Activated CD8-positive, alpha-beta memory T cell treated with anti-CD3 and anti-CD28 coated beads, Interleukin-2, amount 10 ng/mL, durations not matched to agents 7 days and 5 days (primary cell): ENCODE data around the gene ADAMTS2. TPM values are rescaled to one million over a fixed set of nuclear protein-coding genes. Genes with fewer than 3 reads are reported as not detected.

Source experiments
- ATAC-seq: fragments of 150-1000 bp; cut with Tn5 transposase; one replicate; pipeline ENCODE4 v1.10.0; 2021; ENCODE audit warnings: moderate library complexity
- CTCF ChIA-PET: fragments of 350-600 bp; sonication (Branson Sonifier 250); formaldehyde crosslinking; loops from one replicate; lab custom pipeline; 2021; ENCODE audit warnings: antibody characterized with exemption; lab: Charles Lee
- DNase-seq: peaks from one replicate; pipeline ENCODE4 v3.0.0-alpha.2; 2020
- H3K27ac Mint-ChIP-seq: one replicate; pipeline ENCODE4 v1.8.0; 2021; ENCODE audit warnings: mild to moderate bottlenecking, mixed read lengths
- H3K27me3 Mint-ChIP-seq: one replicate; pipeline ENCODE4 v1.8.0; 2021; ENCODE audit warnings: mixed read lengths
- H3K36me3 Mint-ChIP-seq: one replicate; pipeline ENCODE4 v1.8.0; 2021; ENCODE audit warnings: mild to moderate bottlenecking, mixed read lengths
- H3K4me1 Mint-ChIP-seq: one replicate; pipeline ENCODE4 v1.8.0; 2021; ENCODE audit warnings: mixed read lengths
- H3K4me3 Mint-ChIP-seq: one replicate; pipeline ENCODE4 v1.8.0; 2021; ENCODE audit warnings: mild to moderate bottlenecking, moderate library complexity, mixed read lengths
- H3K9me3 Mint-ChIP-seq: one replicate; pipeline ENCODE4 v1.8.0; 2022; ENCODE audit warnings: low read depth, mixed read lengths
- total RNA-seq, 2 experiments: library from RNA; stranded (reverse); gene quantifications; one replicate each; pipeline ENCODE4 v1.2.3, GENCODE V29; 2021

ADAMTS2 gene
- total RNA-seq, 2 experiments from 2014 or later = not detected

GRCh38 chr5:179142434-179143198 is 202.6 kb downstream of the ADAMTS2 start:
- CTCF ChIA-PET = interaction anchor here (1.3 to 1.4 kb wide), 2 partner anchors 24 to 351 kb away, joined by 4 to 5 read pairs; no protein-coding TSS in a partner anchor
- Mint-ChIP-seq H3K36me3 (no peaks in the 10 kb centered on the region), H3K4me3 (no peak overlapping the region), H3K27ac (no peak overlapping the region), H3K27me3 (no peaks in the 10 kb centered on the region), H3K4me1 (peaks cover 10% of the 10 kb centered on the region), H3K9me3 (no peaks in the 10 kb centered on the region)
- ATAC-seq (peak; percentile 61), DNase-seq (no peak)

GRCh38 chr5:179141867-179142266 is 203.4 kb downstream of the ADAMTS2 start:
- DNase-seq (no peak), ATAC-seq (no peak)
- H3K9me3 Mint-ChIP-seq = no peaks in the 10 kb centered on the region
- CTCF ChIA-PET = interaction anchor here (1.4 kb wide), 1 partner anchor 24 kb away, joined by 5 read pairs; no protein-coding TSS in a partner anchor
- peaks cover 10% of the 10 kb centered on the region for H3K4me1 Mint-ChIP-seq
- no peaks in the 10 kb centered on the region for H3K27me3 Mint-ChIP-seq
- H3K36me3 Mint-ChIP-seq = no peaks in the 10 kb centered on the region
- no peak overlapping the region for H3K4me3 Mint-ChIP-seq
- H3K27ac Mint-ChIP-seq = no peak overlapping the region

GRCh38 chr5:179140293-179140692 is 205.0 kb downstream of the ADAMTS2 start:
- Mint-ChIP-seq H3K36me3 (no peaks in the 10 kb centered on the region), H3K4me3 (no peak overlapping the region), H3K9me3 (peaks cover under 1% of the 10 kb centered on the region), H3K4me1 (peaks cover 7% of the 10 kb centered on the region), H3K27me3 (no peaks in the 10 kb centered on the region), H3K27ac (no peak overlapping the region)
- ATAC-seq = no peak
- DNase-seq = no peak
- CTCF ChIA-PET = no interaction called here

- ATAC-seq (no peak), DNase-seq (no peak)
- peaks cover 3% of the 10 kb centered on the region for H3K36me3 Mint-ChIP-seq
- peaks cover 3% of the 10 kb centered on the region for H3K9me3 Mint-ChIP-seq
- H3K27me3 Mint-ChIP-seq = no peaks in the 10 kb centered on the region
- peaks cover 7% of the 10 kb centered on the region for H3K4me1 Mint-ChIP-seq
- H3K4me3 Mint-ChIP-seq = no peak overlapping the region
- CTCF ChIA-PET = interaction anchor here (1.2 kb wide), 1 partner anchor 28 kb away, joined by 4 read pairs; no protein-coding TSS in a partner anchor
- no peak overlapping the region for H3K27ac Mint-ChIP-seq
Observed at GRCh38 chr5:179139936-179140235, 205.4 kb downstream of the ADAMTS2 start.

- no peaks in the 10 kb centered on the region for H3K27me3 Mint-ChIP-seq
- DNase-seq = no peak
- H3K36me3 Mint-ChIP-seq = peaks cover 3% of the 10 kb centered on the region
- no peak for ATAC-seq
- H3K27ac Mint-ChIP-seq = no peak overlapping the region
- peaks cover 7% of the 10 kb centered on the region for H3K4me1 Mint-ChIP-seq
- CTCF ChIA-PET = interaction anchor here (0.5 to 1.2 kb wide), 2 partner anchors 28 to 824 kb away, joined by 4 read pairs; no protein-coding TSS in a partner anchor
- peaks cover 4% of the 10 kb centered on the region for H3K9me3 Mint-ChIP-seq
- no peak overlapping the region for H3K4me3 Mint-ChIP-seq
Observed at GRCh38 chr5:179139111-179139935, 205.9 kb downstream of the ADAMTS2 start.

GRCh38 chr5:179138568-179138925 is 206.7 kb downstream of the ADAMTS2 start:
- no peak for ATAC-seq
- no peak for DNase-seq
- H3K27me3 Mint-ChIP-seq = no peaks in the 10 kb centered on the region
- H3K4me1 Mint-ChIP-seq = peaks cover 7% of the 10 kb centered on the region
- no peak overlapping the region for H3K27ac Mint-ChIP-seq
- peaks cover 9% of the 10 kb centered on the region for H3K9me3 Mint-ChIP-seq
- peaks cover 3% of the 10 kb centered on the region for H3K36me3 Mint-ChIP-seq
- H3K4me3 Mint-ChIP-seq = no peak overlapping the region
- CTCF ChIA-PET = no interaction called here

GRCh38 chr5:179137643-179138567 is 207.4 kb downstream of the ADAMTS2 start:
- no peak for ATAC-seq
- Mint-ChIP-seq H3K4me1 (peaks cover 6% of the 10 kb centered on the region), H3K36me3 (peaks cover 3% of the 10 kb centered on the region), H3K27me3 (no peaks in the 10 kb centered on the region), H3K4me3 (no peak overlapping the region), H3K27ac (no peak overlapping the region), H3K9me3 (peaks cover 10% of the 10 kb centered on the region)
- DNase-seq = no peak
- CTCF ChIA-PET = no interaction called here

- Mint-ChIP-seq H3K27ac (no peak overlapping the region), H3K4me1 (no peaks in the 10 kb centered on the region), H3K27me3 (no peaks in the 10 kb centered on the region), H3K9me3 (peaks cover 12% of the 10 kb centered on the region), H3K36me3 (peaks cover 3% of the 10 kb centered on the region), H3K4me3 (no peak overlapping the region)
- CTCF ChIA-PET = no interaction called here
- ATAC-seq = no peak
- no peak for DNase-seq
Observed at GRCh38 chr5:179137016-179137642, 208.1 kb downstream of the ADAMTS2 start.

- no peak overlapping the region for H3K27ac Mint-ChIP-seq
- no peaks in the 10 kb centered on the region for H3K27me3 Mint-ChIP-seq
- no peak overlapping the region for H3K4me3 Mint-ChIP-seq
- CTCF ChIA-PET = no interaction called here
- peaks cover 3% of the 10 kb centered on the region for H3K36me3 Mint-ChIP-seq
- ATAC-seq (no peak), DNase-seq (no peak)
- H3K4me1 Mint-ChIP-seq = no peaks in the 10 kb centered on the region
- H3K9me3 Mint-ChIP-seq = peaks cover 12% of the 10 kb centered on the region
Observed at GRCh38 chr5:179135441-179136215, 209.6 kb downstream of the ADAMTS2 start.

GRCh38 chr5:179135006-179135405 is 210.3 kb downstream of the ADAMTS2 start:
- H3K4me3 Mint-ChIP-seq = no peak overlapping the region
- no peaks in the 10 kb centered on the region for H3K27me3 Mint-ChIP-seq
- H3K4me1 Mint-ChIP-seq = no peaks in the 10 kb centered on the region
- CTCF ChIA-PET = no interaction called here
- H3K27ac Mint-ChIP-seq = no peak overlapping the region
- DNase-seq (no peak), ATAC-seq (no peak)
- peaks cover 12% of the 10 kb centered on the region for H3K9me3 Mint-ChIP-seq
- peaks cover 3% of the 10 kb centered on the region for H3K36me3 Mint-ChIP-seq

GRCh38 chr5:179134511-179134910 is 210.8 kb downstream of the ADAMTS2 start:
- DNase-seq (no peak), ATAC-seq (no peak)
- Mint-ChIP-seq H3K27ac (no peak overlapping the region), H3K9me3 (peaks cover 12% of the 10 kb centered on the region), H3K4me3 (no peak overlapping the region), H3K36me3 (peaks cover 3% of the 10 kb centered on the region), H3K4me1 (no peaks in the 10 kb centered on the region), H3K27me3 (no peaks in the 10 kb centered on the region)
- CTCF ChIA-PET = no interaction called here

GRCh38 chr5:179132586-179133355 is 212.5 kb downstream of the ADAMTS2 start:
- Mint-ChIP-seq H3K27me3 (no peaks in the 10 kb centered on the region), H3K9me3 (peaks cover 12% of the 10 kb centered on the region), H3K4me1 (no peaks in the 10 kb centered on the region), H3K27ac (no peak overlapping the region), H3K4me3 (no peak overlapping the region), H3K36me3 (peaks cover 3% of the 10 kb centered on the region)
- CTCF ChIA-PET = no interaction called here
- ATAC-seq = no peak
- no peak for DNase-seq
